Glutamatergic neuron (in vitro differentiated cells): ENCODE measurements around the gene ZNF717. TPM values are rescaled to one million over a fixed set of nuclear protein-coding genes. Genes with fewer than 3 reads are reported as not detected.
"Not testable (repeated sequence)": the region's sequence is repeated elsewhere in the genome, so short reads cannot be mapped to it uniquely, and the experiment has no call there.

ENCODE experiments used
- DNase-seq: peaks from one replicate; pipeline ENCODE4 v3.0.0; 2022
- H3K27ac Mint-ChIP-seq: one replicate; pipeline ENCODE4 v1.8.0; 2020; ENCODE audit warnings: mild to moderate bottlenecking, mixed read lengths, inconsistent platforms; ENCODE audit not compliant: unreplicated experiment
- H3K27me3 Mint-ChIP-seq: one replicate; pipeline ENCODE4 v1.8.0; 2020; ENCODE audit warnings: mild to moderate bottlenecking, moderate library complexity, mixed read lengths, inconsistent platforms; ENCODE audit not compliant: unreplicated experiment
- H3K36me3 Mint-ChIP-seq: one replicate; pipeline ENCODE4 v1.8.0; 2020; ENCODE audit warnings: mild to moderate bottlenecking, mixed read lengths, inconsistent platforms; ENCODE audit not compliant: unreplicated experiment
- H3K4me1 Mint-ChIP-seq: one replicate; pipeline ENCODE4 v1.8.0; 2020; ENCODE audit warnings: mild to moderate bottlenecking, low read depth, mixed read lengths, inconsistent platforms; ENCODE audit not compliant: unreplicated experiment
- H3K4me3 Mint-ChIP-seq: one replicate; pipeline ENCODE4 v1.8.0; 2020; ENCODE audit warnings: mild to moderate bottlenecking, mixed read lengths, inconsistent platforms; ENCODE audit not compliant: unreplicated experiment
- H3K9me3 Mint-ChIP-seq: one replicate; pipeline ENCODE4 v1.8.0; 2020; ENCODE audit warnings: mild to moderate bottlenecking, moderate library complexity, mixed read lengths, inconsistent platforms; ENCODE audit not compliant: unreplicated experiment
- long read RNA-seq: library from polyadenylated mRNA; unstranded; transcript quantifications from one replicate; pipeline ENCODE4 v2.0.0, GENCODE V29; 2020; ENCODE audit not compliant: unreplicated experiment
- total RNA-seq: library from RNA; stranded (reverse); fragmentation: NEBNext Ultra II Directional; extraction: Animal tissue kit (Norgen Biotek cat#: 25700); gene quantifications from one replicate; pipeline ENCODE4 v1.2.1, GENCODE V29; 2021; ENCODE audit not compliant: unreplicated experiment
- TF ChIP-seq, protein P1 (sequence below): fragments of 200-600 bp; sonication (generic); IDR thresholded peaks from one replicate; pipeline ENCODE4 v1.5.0; 2021; ENCODE audit not compliant: partially characterized antibody, unreplicated experiment

ZNF717 gene
- total RNA-seq: 4.7 TPM
- long read RNA-seq: 0 reads

DNA sequence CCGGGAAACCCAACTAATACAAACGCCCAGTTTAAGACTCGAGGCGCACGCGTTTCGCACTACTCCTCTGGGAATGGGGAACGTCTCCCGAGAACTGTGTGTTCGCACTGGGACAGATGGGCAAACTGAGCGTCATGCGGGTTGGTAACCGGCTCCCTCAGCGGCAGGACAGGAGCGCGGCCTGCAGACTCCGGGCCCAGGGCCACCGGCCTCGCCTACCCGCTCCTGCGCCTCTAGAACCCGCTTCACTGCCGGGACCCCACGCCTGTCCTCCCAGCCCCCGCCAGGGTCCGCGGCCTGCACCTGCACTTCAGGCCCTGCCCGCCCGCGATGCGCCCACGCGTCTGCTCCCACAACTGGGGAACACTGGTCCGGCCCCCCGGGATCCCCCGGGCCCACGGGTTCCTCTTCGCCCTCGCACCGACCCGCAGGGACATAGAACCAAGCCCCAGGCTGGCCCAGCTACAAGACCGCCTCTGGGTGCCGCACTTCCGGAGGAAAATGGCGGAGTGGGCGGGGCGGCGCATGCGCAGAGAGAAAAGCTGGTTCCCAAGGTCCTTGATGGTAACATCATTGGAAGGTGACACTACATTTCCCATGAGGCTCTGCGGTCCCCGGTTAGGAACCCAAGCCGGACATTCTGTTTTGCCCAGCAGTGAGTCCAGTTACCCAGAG, at the start of gene ZNF717:
TSS of gene ZNF717 (minus strand) at position 469 of the 675 bp plus-strand sequence. CDS start 2,187 bp downstream, outside the sequence.
- not testable (repeated sequence) for H3K9me3 Mint-ChIP-seq, H3K27me3 Mint-ChIP-seq, H3K4me1 Mint-ChIP-seq, H3K36me3 Mint-ChIP-seq, H3K27ac Mint-ChIP-seq
- DNase-seq: peak; percentile 77
- H3K4me3 Mint-ChIP-seq: peak within 1 kb of the TSS; percentile 64

DNA sequence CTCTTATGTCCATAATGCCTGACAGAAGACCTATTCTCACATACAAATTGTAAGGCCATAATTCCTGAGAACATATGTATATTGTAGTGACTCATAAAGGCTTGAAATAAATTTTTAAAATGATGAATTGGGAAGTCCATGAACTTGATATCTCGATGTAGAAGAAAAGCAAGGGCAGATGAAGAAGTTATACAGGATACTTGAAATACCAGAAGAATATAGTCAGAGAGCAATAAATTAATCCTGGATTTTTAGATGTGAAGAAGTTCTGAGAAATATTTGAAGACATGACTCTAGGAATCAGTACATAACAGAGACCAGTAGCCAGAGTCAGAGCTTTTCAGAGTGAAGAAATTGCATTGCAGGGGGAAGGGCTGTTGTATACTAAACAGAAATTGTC, 45.7 kb upstream of the ZNF717 start:
- not testable (repeated sequence) for H3K4me3 Mint-ChIP-seq, DNase-seq, H3K36me3 Mint-ChIP-seq, H3K9me3 Mint-ChIP-seq, H3K27ac Mint-ChIP-seq, H3K4me1 Mint-ChIP-seq, H3K27me3 Mint-ChIP-seq

- not testable (repeated sequence) for DNase-seq, H3K4me1 Mint-ChIP-seq, H3K36me3 Mint-ChIP-seq, H3K9me3 Mint-ChIP-seq, H3K27me3 Mint-ChIP-seq, H3K27ac Mint-ChIP-seq, H3K4me3 Mint-ChIP-seq
These were observed 32.7 kb upstream of the ZNF717 start for GRCh38 chr3:75818019-75818418.

DNA sequence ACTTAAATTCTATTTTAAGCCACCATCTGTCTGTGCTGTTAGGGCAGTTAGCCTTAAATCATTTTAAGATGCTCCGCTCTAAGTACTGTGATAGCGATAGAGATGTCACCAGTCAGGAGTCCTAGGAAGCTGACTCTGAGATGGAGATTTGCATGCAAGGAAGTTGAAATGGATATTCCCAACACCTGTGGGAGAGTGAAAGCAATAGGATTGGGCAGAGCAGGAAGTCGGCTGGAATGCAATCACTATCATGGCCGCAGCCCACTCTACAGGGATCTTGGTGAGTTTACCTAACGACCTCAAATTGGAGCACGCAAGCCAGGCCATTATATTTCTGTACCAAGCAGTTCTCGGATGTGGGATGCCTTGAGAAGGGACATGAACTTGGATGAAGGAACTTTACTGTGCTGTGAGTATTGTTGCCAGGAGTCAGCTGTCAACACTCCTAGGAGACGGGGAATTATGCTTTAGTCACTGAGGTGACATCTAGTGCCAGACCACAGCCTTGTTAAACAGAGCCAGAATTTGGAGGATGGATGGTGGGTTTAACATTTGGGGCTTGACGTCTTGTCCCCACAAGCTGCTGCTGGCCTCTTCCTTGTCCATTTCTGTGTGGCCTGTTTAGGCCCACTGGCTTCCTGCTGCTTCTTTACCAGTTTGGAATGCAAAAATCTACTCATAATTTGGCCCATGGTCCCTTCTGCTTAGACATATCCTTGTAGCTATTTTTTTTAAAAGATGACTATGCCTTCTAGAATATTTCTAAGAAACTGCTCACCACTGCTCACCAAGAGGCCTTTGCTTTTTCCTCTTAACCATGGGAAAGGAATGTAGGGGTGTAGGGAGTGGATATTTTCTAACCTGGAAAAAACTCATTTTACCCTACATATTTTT, 31.2 kb upstream of the ZNF717 start:
- DNase-seq, H3K36me3 Mint-ChIP-seq, H3K4me3 Mint-ChIP-seq, H3K4me1 Mint-ChIP-seq, H3K27ac Mint-ChIP-seq, H3K27me3 Mint-ChIP-seq, H3K9me3 Mint-ChIP-seq: not testable (repeated sequence)

DNA sequence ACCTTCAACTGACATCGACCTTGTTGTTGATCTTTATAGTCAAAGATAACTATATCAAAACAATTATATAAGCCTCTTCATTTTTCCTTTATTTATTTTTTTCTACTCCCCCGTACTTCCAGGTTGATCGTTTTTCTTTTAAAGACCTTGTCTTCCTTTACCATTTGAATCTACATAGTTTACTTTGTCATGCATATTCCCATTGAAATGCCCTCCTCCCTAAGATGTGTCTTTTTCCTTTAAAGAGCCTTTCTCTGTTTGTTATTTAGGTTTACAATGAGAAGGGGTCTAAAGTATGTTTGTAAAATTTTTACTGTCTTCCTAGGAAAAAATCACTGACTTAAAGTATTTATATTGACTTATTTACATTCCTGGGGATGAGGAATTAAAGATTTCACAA, 29.4 kb upstream of the ZNF717 start:
- DNase-seq: no peak
- H3K27me3 Mint-ChIP-seq: no peaks in the 10 kb centered on the region
- H3K36me3 Mint-ChIP-seq: no peaks in the 10 kb centered on the region

DNA sequence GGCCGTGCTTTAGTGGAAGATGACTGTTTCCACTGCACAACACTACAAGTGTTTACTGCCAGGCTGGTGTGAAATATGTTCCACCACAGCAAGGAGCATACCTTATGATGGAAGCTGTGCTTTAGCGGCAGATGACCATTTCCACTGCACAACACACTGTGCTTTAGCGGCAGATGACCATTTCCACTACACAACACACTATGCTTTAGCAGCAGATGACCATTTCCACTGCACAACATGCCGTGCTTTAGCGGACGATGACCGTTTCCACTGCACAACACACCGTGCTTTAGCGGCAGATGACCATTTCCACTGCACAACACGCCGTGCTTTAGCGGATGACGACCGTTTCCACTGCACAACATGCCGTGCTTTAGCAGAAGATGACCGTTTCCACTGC, 2.8 kb downstream of the ZNF717 start:
- Mint-ChIP-seq H3K27ac (no peak overlapping the region), H3K9me3 (peaks cover 5% of the 10 kb centered on the region)
- TF ChIP-seq, protein P1, sequence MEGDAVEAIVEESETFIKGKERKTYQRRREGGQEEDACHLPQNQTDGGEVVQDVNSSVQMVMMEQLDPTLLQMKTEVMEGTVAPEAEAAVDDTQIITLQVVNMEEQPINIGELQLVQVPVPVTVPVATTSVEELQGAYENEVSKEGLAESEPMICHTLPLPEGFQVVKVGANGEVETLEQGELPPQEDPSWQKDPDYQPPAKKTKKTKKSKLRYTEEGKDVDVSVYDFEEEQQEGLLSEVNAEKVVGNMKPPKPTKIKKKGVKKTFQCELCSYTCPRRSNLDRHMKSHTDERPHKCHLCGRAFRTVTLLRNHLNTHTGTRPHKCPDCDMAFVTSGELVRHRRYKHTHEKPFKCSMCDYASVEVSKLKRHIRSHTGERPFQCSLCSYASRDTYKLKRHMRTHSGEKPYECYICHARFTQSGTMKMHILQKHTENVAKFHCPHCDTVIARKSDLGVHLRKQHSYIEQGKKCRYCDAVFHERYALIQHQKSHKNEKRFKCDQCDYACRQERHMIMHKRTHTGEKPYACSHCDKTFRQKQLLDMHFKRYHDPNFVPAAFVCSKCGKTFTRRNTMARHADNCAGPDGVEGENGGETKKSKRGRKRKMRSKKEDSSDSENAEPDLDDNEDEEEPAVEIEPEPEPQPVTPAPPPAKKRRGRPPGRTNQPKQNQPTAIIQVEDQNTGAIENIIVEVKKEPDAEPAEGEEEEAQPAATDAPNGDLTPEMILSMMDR: no peak

More for the DNA sequence above, 29.4 kb upstream of the ZNF717 start:
- H3K27ac Mint-ChIP-seq: no peak overlapping the region
- no peak overlapping the region for H3K4me3 Mint-ChIP-seq
- H3K9me3 Mint-ChIP-seq: no peaks in the 10 kb centered on the region
- TF ChIP-seq, protein P1: no peak
- peaks cover 4% of the 10 kb centered on the region for H3K4me1 Mint-ChIP-seq

More for the DNA sequence above, 2.8 kb downstream of the ZNF717 start:
- H3K4me3 Mint-ChIP-seq: no peak overlapping the region
- peaks cover 26% of the 10 kb centered on the region for H3K36me3 Mint-ChIP-seq
- peaks cover 1% of the 10 kb centered on the region for H3K27me3 Mint-ChIP-seq
- H3K4me1 Mint-ChIP-seq: no peaks in the 10 kb centered on the region
- DNase-seq: no peak
